H7 (cell line): Measurements from ENCODE around the gene ERGIC3. TPM values are rescaled to one million over a fixed set of nuclear protein-coding genes. Genes with fewer than 3 reads are reported as not detected.
"Not testable (repeated sequence)": the region's sequence is repeated elsewhere in the genome, so short reads cannot be mapped to it uniquely, and the experiment has no call there.

ENCODE experiments used
- DNase-seq: peaks from one replicate; pipeline ENCODE4 v3.0.0; 2012
- H3K27me3 ChIP-seq: 2 replicates; pipeline ENCODE4 v1.6.0; 2011; ENCODE audit warnings: mild to moderate bottlenecking, low read length; ENCODE audit not compliant: control insufficient read depth, insufficient read depth
- H3K36me3 ChIP-seq: replicated peaks from 2 replicates; pipeline ENCODE4 v1.5.1; 2011; ENCODE audit warnings: low read length; ENCODE audit not compliant: control insufficient read depth, insufficient read depth
- H3K4me3 ChIP-seq: 2 replicates; pipeline ENCODE4 v1.5.1; 2011; ENCODE audit warnings: low read depth, mild to moderate bottlenecking, control low read depth, low read length, moderate library complexity; ENCODE audit not compliant: insufficient read depth
- total RNA-seq: library from RNA; depleted of rRNA; stranded (reverse); fragments of >200 nt; shearing (Covaris generic); gene quantifications from 2 replicates; pipeline ENCODE4 v1.2.3, GENCODE V29; 2014

Gene ERGIC3
- total RNA-seq, 1 experiment from 2014 or later = 213 TPM

- H3K4me3 ChIP-seq = no peak overlapping the region
- H3K36me3 ChIP-seq = peaks cover 43% of the 10 kb centered on the region
- no peak for DNase-seq
- H3K27me3 ChIP-seq = no peaks in the 10 kb centered on the region
Observed at GRCh38 chr20:35510951-35511735, 30.7 kb upstream of the ERGIC3 start.

GRCh38 chr20:35511814-35512420 is 30.0 kb upstream of the ERGIC3 start:
- DNase-seq = peak; percentile 58
- H3K36me3 ChIP-seq = peaks cover 43% of the 10 kb centered on the region
- no peaks in the 10 kb centered on the region for H3K27me3 ChIP-seq
- no peak overlapping the region for H3K4me3 ChIP-seq

- no peak for DNase-seq
- no peak overlapping the region for H3K4me3 ChIP-seq
- H3K27me3 ChIP-seq = no peaks in the 10 kb centered on the region
- peaks cover 30% of the 10 kb centered on the region for H3K36me3 ChIP-seq
Observed at GRCh38 chr20:35514371-35514932, 27.4 kb upstream of the ERGIC3 start.

DNA sequence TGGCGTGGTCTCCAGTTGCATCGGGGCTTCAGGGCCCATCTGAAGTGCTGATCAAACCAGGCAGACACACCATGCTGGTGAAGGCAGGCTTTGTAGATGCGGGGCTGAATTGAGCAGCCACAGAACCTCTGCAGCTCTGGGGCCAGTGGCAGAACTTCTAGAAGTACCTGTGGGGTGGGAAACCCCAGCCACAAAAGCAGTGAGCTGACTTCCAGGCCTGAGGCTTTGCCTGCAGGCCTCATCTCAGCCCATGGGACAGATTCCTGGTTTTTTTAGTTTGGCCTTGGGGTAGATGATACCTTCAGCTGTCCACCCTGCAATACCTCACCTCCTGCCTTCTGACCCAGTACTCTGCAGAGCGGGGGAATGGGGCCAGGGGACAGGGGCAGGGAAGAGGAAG is 26.5 kb upstream of the ERGIC3 start:
- Histone ChIP-seq H3K4me3 (no peak overlapping the region), H3K27me3 (no peaks in the 10 kb centered on the region), H3K36me3 (peaks cover 23% of the 10 kb centered on the region)
- DNase-seq = no peak

GRCh38 chr20:35515949-35516645 is 25.8 kb upstream of the ERGIC3 start:
- Histone ChIP-seq H3K36me3 (peaks cover 18% of the 10 kb centered on the region), H3K27me3 (no peaks in the 10 kb centered on the region), H3K4me3 (no peak overlapping the region)
- no peak for DNase-seq

GRCh38 chr20:35517125-35517524 is 24.8 kb upstream of the ERGIC3 start:
- Histone ChIP-seq H3K27me3 (no peaks in the 10 kb centered on the region), H3K36me3 (peaks cover 10% of the 10 kb centered on the region), H3K4me3 (no peak overlapping the region)
- no peak for DNase-seq

DNA sequence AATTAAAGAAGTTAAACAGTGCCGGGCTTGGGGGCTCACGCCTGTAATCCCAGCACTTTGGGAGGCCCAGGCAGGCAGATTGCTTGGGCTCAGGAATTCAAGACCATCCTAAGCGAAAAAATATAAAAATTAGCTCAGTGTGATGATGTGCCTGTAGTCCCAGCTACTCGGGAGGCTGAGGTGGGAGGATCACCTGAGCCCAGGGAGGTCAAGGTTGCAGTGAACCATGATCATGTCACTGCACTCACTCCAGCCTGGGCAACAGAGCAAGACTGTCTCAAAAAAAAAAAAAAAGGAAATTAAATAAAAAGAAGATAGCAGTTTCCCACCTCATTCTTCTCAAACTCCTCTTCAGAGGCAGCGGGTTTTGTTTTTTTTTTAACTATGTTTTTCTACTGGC is 24.1 kb upstream of the ERGIC3 start:
- not testable (repeated sequence) for H3K27me3 ChIP-seq, H3K4me3 ChIP-seq, H3K36me3 ChIP-seq, DNase-seq

DNA sequence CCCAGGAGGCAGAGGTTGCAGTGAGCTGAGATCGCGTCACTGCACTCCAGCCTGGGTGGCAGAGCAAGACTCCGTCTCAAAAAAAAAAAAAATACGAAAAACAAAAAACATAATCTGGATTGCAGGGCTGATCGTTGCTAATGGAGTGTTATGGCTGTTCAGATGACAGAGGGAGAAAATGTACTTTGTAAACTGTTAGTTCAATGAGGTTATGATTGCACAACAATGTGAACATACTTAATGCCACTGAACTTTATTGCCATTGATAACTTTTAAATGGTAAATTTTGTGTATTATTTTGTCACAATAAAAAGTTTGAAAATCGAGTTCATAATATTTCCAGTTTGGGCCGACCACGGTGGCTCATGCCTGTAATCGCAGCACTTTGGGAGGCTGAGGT is 22.9 kb upstream of the ERGIC3 start:
- Histone ChIP-seq H3K27me3 (no peaks in the 10 kb centered on the region), H3K4me3 (no peak overlapping the region), H3K36me3 (peaks cover 2% of the 10 kb centered on the region; the same call in 1 of the 2 replicates)
- DNase-seq = no peak

GRCh38 chr20:35523298-35523888 is 18.5 kb upstream of the ERGIC3 start:
- Histone ChIP-seq H3K4me3 (no peak overlapping the region), H3K36me3 (no peaks in the 10 kb centered on the region), H3K27me3 (no peaks in the 10 kb centered on the region)
- peak; percentile 70 for DNase-seq

- H3K36me3 ChIP-seq = no peaks in the 10 kb centered on the region
- no peaks in the 10 kb centered on the region for H3K27me3 ChIP-seq
- H3K4me3 ChIP-seq = no peak overlapping the region
- DNase-seq = no peak
Observed at GRCh38 chr20:35525639-35526038, 16.2 kb upstream of the ERGIC3 start.

- no peak overlapping the region for H3K4me3 ChIP-seq
- DNase-seq = no peak
- H3K36me3 ChIP-seq = no peaks in the 10 kb centered on the region
- no peaks in the 10 kb centered on the region for H3K27me3 ChIP-seq
Observed at GRCh38 chr20:35527122-35527769, 14.6 kb upstream of the ERGIC3 start.

GRCh38 chr20:35529552-35529951 is 12.3 kb upstream of the ERGIC3 start, which contains the start of gene C20orf173:
TSS of gene C20orf173 (minus strand) at chr20:35529652. CDS start at chr20:35529373, 279 bp downstream.
- DNase-seq = no peak
- no peak within 1 kb of the TSS for H3K4me3 ChIP-seq
- H3K36me3 ChIP-seq = no peaks in the 10 kb centered on the region
- no peaks in the 10 kb centered on the region for H3K27me3 ChIP-seq

DNA sequence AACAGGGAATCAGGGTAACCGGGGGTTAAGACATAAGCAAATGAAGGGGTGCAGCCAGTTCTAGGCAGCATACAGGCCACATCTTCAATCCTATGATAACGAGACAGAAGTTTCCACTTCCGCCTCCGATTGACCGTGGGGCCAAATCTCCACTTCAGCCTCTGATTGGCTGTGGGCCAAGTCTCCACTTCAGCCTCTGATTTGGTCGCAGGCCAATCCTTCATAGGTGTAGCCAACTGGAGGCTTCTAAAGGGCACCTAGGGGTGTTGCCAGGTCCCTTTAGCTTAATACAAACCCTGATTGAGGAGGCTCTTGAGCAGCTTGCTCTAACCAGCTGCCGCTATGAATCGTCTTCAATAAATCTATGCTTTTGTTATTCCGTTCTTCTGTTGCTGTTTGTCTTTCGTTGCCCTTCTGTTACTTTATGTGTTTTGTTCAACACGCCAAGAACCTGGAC is 2.1 kb upstream of the ERGIC3 start:
- Histone ChIP-seq H3K36me3 (no peaks in the 10 kb centered on the region; the same call in 1 of the 2 replicates), H3K27me3 (no peaks in the 10 kb centered on the region), H3K4me3 (peak overlapping the region; percentile 29)
- DNase-seq = peak; percentile 68
